Liver (tissue), 2 donors: ENCODE data around the gene NAE1.

Experiments
- CTCF ChIP-seq: fragments of 150-350 bp; IDR thresholded peaks from 2 replicates; pipeline ENCODE4 v1.5.1; 2017; ENCODE audit warnings: improper control_type of control experiment, low read depth, low read length; ENCODE audit not compliant: missing input control
- ZBTB33 ChIP-seq: IDR thresholded peaks from 2 replicates; pipeline ENCODE4 v1.6.1; 2016; ENCODE audit warnings: antibody characterized with exemption
- donor health status: healthy.

GRCh38 chr16:66873685-66874055 is 42.9 kb upstream of the NAE1 start:
- TF ChIP-seq CTCF, result no peak
- no peak for TF ChIP-seq ZBTB33
